HepG2 (cell line): ENCODE measurements around the gene DOCK2. TPM values are rescaled to one million over a fixed set of nuclear protein-coding genes. Genes with fewer than 3 reads are reported as not detected.

Experiments
- ATAC-seq: fragments of 200-7000 bp; cut with Tn5 transposase; 3 replicates; pipeline ENCODE4 v1.9.1; 2020; ENCODE audit warnings: mild to moderate bottlenecking, moderate library complexity
- BruUV-seq: library from RNA; stranded (reverse); fragments of 400-500 nt; replicated peaks from 2 replicates; lab custom pipeline; 2021; lab: Mats Ljungman, UMichigan
- CTCF ChIA-PET: fragments of 300-600 bp; formaldehyde crosslinking; extraction: SDS; loops from one replicate; lab custom pipeline; 2021; ENCODE audit warnings: low total read pairs, inconsistent platforms, low intra/inter-chr PET ratio; lab: Yijun Ruan, JAX
- POLR2A ChIA-PET: fragments of 350-600 bp; sonication (Branson Sonifier 250); formaldehyde crosslinking; loops from one replicate; lab custom pipeline; 2020; ENCODE audit warnings: antibody characterized with exemption, inconsistent platforms; lab: Yijun Ruan, JAX
- DNase-seq: peaks from one replicate; pipeline ENCODE4 v3.0.0-alpha.2; 2015; ENCODE audit warnings: low spot score
- FAIRE-seq: peaks from 3 replicates; lab custom pipeline; 2011; peaks lifted over from hg19 to GRCh38; lab: Jason Lieb, UNC
- H2AFZ ChIP-seq: one replicate; pipeline ENCODE4 v1.6.1; 2011; ENCODE audit warnings: low read length, inconsistent platforms
- H3K27ac ChIP-seq: fragments of 300-600 bp; 3 replicates; pipeline ENCODE4 v1.8.0; 2011; ENCODE audit warnings: mixed run types, mild to moderate bottlenecking, mixed read lengths, low read length, inconsistent platforms; ENCODE audit not compliant: insufficient read depth; ENCODE audit errors: extremely low read length
- H3K27me3 ChIP-seq, 2 experiments: fragments of 200-600 bp in 1 of 2; 2 replicates in 1 of 2; 3 replicates in 1 of 2; pipeline versions ENCODE4 v1.6.0 to v1.8.0; 2011; ENCODE audit warnings: low read length in 2 of 2, mild to moderate bottlenecking in 2 of 2, moderate library complexity in 2 of 2, inconsistent platforms in 1 of 2; ENCODE audit not compliant: insufficient read depth in 2 of 2, control insufficient read depth in 1 of 2
- H3K36me3 ChIP-seq, 2 experiments: fragments of 200-600 bp in 1 of 2; replicated peaks in 1 of 2; 2 replicates in 1 of 2; 3 replicates in 1 of 2; pipeline versions ENCODE4 v1.5.1 to v1.8.0; 2011; ENCODE audit warnings: low read length in 2 of 2, inconsistent platforms in 1 of 2; ENCODE audit not compliant: insufficient read depth in 2 of 2, control insufficient read depth in 1 of 2
- H3K4me1 ChIP-seq: 2 replicates; pipeline ENCODE4 v1.5.1; 2012; ENCODE audit warnings: low read length, inconsistent platforms; ENCODE audit not compliant: insufficient read depth
- H3K4me2 ChIP-seq: 2 replicates; pipeline ENCODE4 v1.6.0; 2011; ENCODE audit warnings: low read depth, low read length, inconsistent platforms
- H3K4me3 ChIP-seq, 3 experiments: fragments of 200-600 bp in 1 of 3; sonication (generic), shearing (Covaris generic) in 1 of 3; replicated peaks in 1 of 3; 2 replicates each; pipeline ENCODE4 v1.5.1; 2011 to 2016; ENCODE audit warnings: low read length in 3 of 3, inconsistent platforms in 2 of 3, low read depth in 2 of 3, mild to moderate bottlenecking in 2 of 3, control low read depth in 1 of 3, mixed read lengths in 1 of 3; ENCODE audit not compliant: insufficient read depth in 1 of 3
- H3K79me2 ChIP-seq: one replicate; pipeline ENCODE4 v1.6.1; 2011; ENCODE audit warnings: low read length, inconsistent platforms; ENCODE audit not compliant: insufficient read depth
- H3K9ac ChIP-seq: 2 replicates; pipeline ENCODE4 v1.6.0; 2011; ENCODE audit warnings: mild to moderate bottlenecking, low read depth, low read length, inconsistent platforms; ENCODE audit not compliant: insufficient read depth
- H3K9me3 ChIP-seq: 2 replicates; pipeline ENCODE4 v1.5.1; 2012; ENCODE audit warnings: mild to moderate bottlenecking, low read length
- H4K20me1 ChIP-seq: 2 replicates; pipeline ENCODE4 v1.6.0; 2011; ENCODE audit warnings: inconsistent platforms, mild to moderate bottlenecking, low read length, moderate library complexity; ENCODE audit not compliant: insufficient read depth
- DPF2 ChIP-seq: sonication (generic); formaldehyde crosslinking; IDR thresholded peaks from 2 replicates; pipeline ENCODE4 v1.4.0; 2020; ENCODE audit warnings: mild to moderate bottlenecking, low read depth, missing genetic modification reagents, borderline replicate concordance
- ELF4 ChIP-seq: sonication (generic); formaldehyde crosslinking; IDR thresholded peaks from 2 replicates; pipeline ENCODE4 v1.5.0; 2020; ENCODE audit warnings: missing genetic modification reagents, mild to moderate bottlenecking, moderate library complexity, borderline replicate concordance
- KMT2B ChIP-seq: IDR thresholded peaks from 2 replicates; pipeline ENCODE4 v1.6.1; 2016; ENCODE audit warnings: missing genetic modification reagents, missing compliant biosample characterization
- MAFF ChIP-seq: IDR thresholded peaks from 2 replicates; pipeline ENCODE4 v1.6.1; 2011; ENCODE audit warnings: low read depth, low read length, improper control_type of control experiment
- MXD1 ChIP-seq: sonication (generic); formaldehyde crosslinking; IDR thresholded peaks from 2 replicates; pipeline ENCODE4 v1.4.0; 2020; ENCODE audit warnings: mild to moderate bottlenecking, missing genetic modification reagents
- RBAK ChIP-seq: sonication (generic); formaldehyde crosslinking; IDR thresholded peaks from 2 replicates; pipeline ENCODE4 v1.5.1; 2020; ENCODE audit warnings: mild to moderate bottlenecking, missing genetic modification reagents
- RNF219 ChIP-seq: sonication (generic); formaldehyde crosslinking; IDR thresholded peaks from 2 replicates; pipeline ENCODE4 v1.5.0; 2020; ENCODE audit warnings: mild to moderate bottlenecking, missing genetic modification reagents
- THRA ChIP-seq: sonication (generic); formaldehyde crosslinking; IDR thresholded peaks from 2 replicates; pipeline ENCODE4 v1.4.0; 2020; ENCODE audit warnings: missing genetic modification reagents, borderline replicate concordance
- ZBTB2 ChIP-seq: sonication (generic); formaldehyde crosslinking; IDR thresholded peaks from 2 replicates; pipeline ENCODE4 v1.8.0; 2022; ENCODE audit warnings: low read depth, missing genetic modification reagents
- ZFP37 ChIP-seq: sonication (generic); formaldehyde crosslinking; IDR thresholded peaks from 2 replicates; pipeline ENCODE4 v1.4.0; 2020; ENCODE audit warnings: missing genetic modification reagents, borderline replicate concordance
- ZKSCAN5 ChIP-seq: sonication (generic); formaldehyde crosslinking; IDR thresholded peaks from 2 replicates; pipeline ENCODE4 v1.5.1; 2020; ENCODE audit warnings: mild to moderate bottlenecking, missing genetic modification reagents
- ZNF18 ChIP-seq: sonication (generic); formaldehyde crosslinking; IDR thresholded peaks from 2 replicates; pipeline ENCODE4 v1.8.0; 2022; ENCODE audit warnings: mild to moderate bottlenecking, missing genetic modification reagents; ENCODE audit not compliant: insufficient replicate concordance
- ZNF432 ChIP-seq: sonication (generic); formaldehyde crosslinking; IDR thresholded peaks from 2 replicates; pipeline ENCODE4 v1.5.0; 2020; ENCODE audit warnings: missing genetic modification reagents, mild to moderate bottlenecking, borderline replicate concordance
- WGBS: methylation state at CpG from one replicate; pipeline ENCODE4 v1.1.6; 2017; ENCODE audit warnings: low lambda C conversion rate; 5-methylcytosine and 5-hydroxymethylcytosine counted together
- in situ Hi-C: cut with HindIII; loops from 2 replicates; pipeline ENCODE4 v1.10.0; 2017; ENCODE audit warnings: low pct_unique_long_range_greater_than_20kb; ENCODE audit not compliant: extremely low pct_ligation_motif_present
- intact Hi-C: fragments of 100-400 bp; cut with micrococcal nuclease; formaldehyde crosslinking; loops from one replicate; pipeline ENCODE4 v1.10.0; 2022; ENCODE audit not compliant: unreplicated experiment
- polyA plus RNA-seq, 8 experiments: library from polyadenylated mRNA; depleted of rRNA in 3 of 8; stranded (reverse) in 7 of 8; unstranded in 1 of 8; fragments of >200 nt; fragmentation: Illumina TruSeq in 4 of 8; extraction: Trizol in 4 of 8; gene quantifications; 2 replicates each; pipeline versions ENCODE4 v1.2.1 to v1.2.3, GENCODE V29; 2011 to 2016; ENCODE audit warnings: low read depth in 4 of 8, missing spikeins in 1 of 8, mixed read lengths in 1 of 8; ENCODE audit not compliant: insufficient read depth in 1 of 8
- total RNA-seq, 5 experiments: library from RNA; depleted of rRNA; stranded (reverse); fragments of >200 nt; fragmentation: Illumina TruSeq; extraction: Trizol; gene quantifications; 2 replicates each; pipeline ENCODE4 v1.2.3, GENCODE V29; 2016; ENCODE audit warnings: low read depth in 1 of 5

Gene DOCK2
- total and polyA plus RNA-seq, 2 of the 13 experiments (the other 11 are each of a cell fraction or from before 2014, with no cell fraction given): not detected

GRCh38 chr5:169876386-169876785, 239.3 kb downstream of the DOCK2 start (continued):
- no peak for TF ChIP-seq ELF4 (CRISPR knock-in tag)
- TF ChIP-seq MXD1 (CRISPR knock-in tag): no peak

GRCh38 chr5:169880012-169880663, 243.1 kb downstream of the DOCK2 start:
- CTCF ChIA-PET: no interaction called here
- in situ Hi-C loops: no loop called here
- no peak overlapping the region for H3K4me3 ChIP-seq
- TF ChIP-seq MAFF: no peak
- no peak for TF ChIP-seq ZFP37 (CRISPR knock-in tag)
- no peak for TF ChIP-seq RNF219 (CRISPR knock-in tag)
- no peak for TF ChIP-seq DPF2 (CRISPR knock-in tag)
- TF ChIP-seq ZNF432 (CRISPR knock-in tag): no peak
- TF ChIP-seq ZKSCAN5 (CRISPR knock-in tag): no peak
- TF ChIP-seq ZBTB2 (CRISPR knock-in tag): no peak
- TF ChIP-seq ZNF18: no peak
- TF ChIP-seq THRA (CRISPR knock-in tag): no peak
- no peak for TF ChIP-seq RBAK (CRISPR knock-in tag)
- TF ChIP-seq KMT2B (CRISPR knock-in tag): no peak

More at GRCh38 chr5:169880012-169880663, 243.1 kb downstream of the DOCK2 start:
- ATAC-seq (no peak), FAIRE-seq (no peak), DNase-seq (no peak)
- H4K20me1 ChIP-seq: no peaks in the 10 kb centered on the region
- no peak overlapping the region for H3K4me2 ChIP-seq
- no peaks in the 10 kb centered on the region for H3K36me3 ChIP-seq
- intact Hi-C loops: no loop called here
- no peak overlapping the region for H3K9ac ChIP-seq
- H3K79me2 ChIP-seq: no peaks in the 10 kb centered on the region
- BruUV-seq: no TSS peak
- POLR2A ChIA-PET: no interaction called here
- H2AFZ ChIP-seq: no peak overlapping the region
- H3K27ac ChIP-seq: no peak overlapping the region
- H3K9me3 ChIP-seq: no peaks in the 10 kb centered on the region
- H3K4me1 ChIP-seq: no peaks in the 10 kb centered on the region
- no peaks in the 10 kb centered on the region; a peak in 1 of 5 replicates for H3K27me3 ChIP-seq
- WGBS: 28% methylated on average over 4 of the region's 4 CpGs
